ENCODE data around the gene COL20A1.

Gene COL20A1

DNA sequence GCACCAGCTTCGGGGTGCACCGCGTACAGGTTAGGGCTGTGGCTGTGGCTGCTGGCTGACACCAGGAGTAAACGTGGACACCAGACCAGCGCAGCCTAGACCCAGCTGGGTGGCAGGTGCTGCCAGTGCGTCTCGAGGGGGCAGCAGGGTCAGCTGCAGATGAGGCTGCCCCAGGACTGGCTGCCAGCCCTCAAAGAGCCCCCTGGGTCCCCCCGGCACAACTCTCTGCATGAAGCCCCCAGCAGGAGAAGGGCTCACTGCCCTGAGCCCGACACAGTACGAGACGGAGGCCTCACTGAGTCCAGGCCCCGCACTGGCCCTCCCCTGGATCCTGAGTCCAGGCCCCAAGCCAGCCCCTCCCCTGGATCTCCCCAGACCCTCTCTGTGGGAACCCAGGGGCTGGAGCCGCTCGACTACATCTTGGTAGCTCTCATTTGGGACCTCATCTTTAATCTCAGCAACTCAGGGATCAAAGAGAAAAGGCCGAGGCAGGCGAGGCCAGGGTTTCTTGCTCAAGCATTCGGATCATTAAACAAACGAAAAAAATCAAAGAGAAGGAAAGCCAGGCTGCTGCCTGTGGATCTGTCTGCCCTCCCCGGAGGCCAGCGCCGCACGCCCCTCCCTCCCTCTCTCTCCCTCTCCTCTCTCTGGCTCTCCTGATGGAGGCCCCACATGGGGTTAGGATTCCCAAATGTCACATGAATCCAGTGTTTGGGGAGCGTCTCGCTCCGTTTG, 31.8 kb upstream of the COL20A1 start:
- no peak for DNase-seq (ENCODE audit: low read depth in 2 of 2)

DNA sequence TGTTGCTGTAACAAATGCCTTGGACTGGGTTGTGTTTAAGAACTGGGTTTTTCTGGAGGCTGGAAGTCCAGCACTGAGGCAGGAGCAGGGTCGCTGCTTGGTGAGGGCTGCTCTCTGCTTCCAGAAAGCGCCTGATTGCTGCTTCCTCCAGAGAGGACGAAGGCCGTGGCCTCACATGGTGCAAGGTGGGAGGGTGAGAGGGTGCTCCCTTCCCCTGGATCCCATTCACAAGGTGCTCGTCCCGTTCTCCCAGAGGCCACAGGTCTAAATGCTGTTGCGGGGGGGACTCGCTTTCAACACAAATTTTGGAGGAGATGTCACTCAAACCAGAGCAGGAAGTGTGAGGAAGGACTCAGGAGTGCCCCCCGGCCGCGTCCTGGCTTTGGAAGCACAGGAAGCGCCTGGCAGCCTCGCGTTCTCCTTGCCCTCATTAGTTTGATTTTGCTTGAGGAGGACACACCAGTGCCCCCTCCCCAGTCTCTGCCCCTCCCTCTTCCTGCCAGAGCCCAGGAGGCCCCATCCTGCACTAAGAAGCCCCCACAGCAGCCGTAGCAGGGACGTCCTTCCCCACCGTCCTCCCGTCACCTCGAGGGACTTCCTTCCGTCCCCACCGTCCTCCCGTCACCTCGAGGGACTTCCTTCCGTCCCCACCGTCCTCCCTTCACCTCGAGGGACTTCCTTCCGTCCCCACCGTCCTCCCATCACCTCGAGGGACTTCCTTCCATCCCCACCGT, 31.0 kb upstream of the COL20A1 start:
- DNase-seq (ENCODE audit: low read depth in 2 of 2) = no peak

DNA sequence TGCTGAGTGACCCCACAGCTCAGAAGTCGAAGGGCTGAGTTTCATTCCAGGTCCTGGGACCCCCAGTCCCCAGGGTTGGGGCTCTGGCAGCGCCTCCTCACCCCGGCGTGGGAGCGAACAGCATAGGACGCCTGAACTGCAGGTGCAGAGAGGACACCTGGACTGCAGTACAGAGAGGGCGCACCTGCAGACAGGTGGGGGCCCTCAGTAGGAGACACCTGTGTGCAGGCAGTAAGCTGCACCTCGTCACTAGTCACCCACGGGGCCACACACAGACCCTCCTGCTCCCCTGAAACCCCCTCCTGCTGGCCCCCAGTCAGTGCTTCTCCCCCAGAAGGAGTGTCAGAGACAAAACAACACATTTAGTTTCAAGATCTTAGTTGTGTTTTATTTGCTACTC, 30.1 kb upstream of the COL20A1 start:
- DNase-seq (ENCODE audit: low read depth in 2 of 2) = no peak

DNA sequence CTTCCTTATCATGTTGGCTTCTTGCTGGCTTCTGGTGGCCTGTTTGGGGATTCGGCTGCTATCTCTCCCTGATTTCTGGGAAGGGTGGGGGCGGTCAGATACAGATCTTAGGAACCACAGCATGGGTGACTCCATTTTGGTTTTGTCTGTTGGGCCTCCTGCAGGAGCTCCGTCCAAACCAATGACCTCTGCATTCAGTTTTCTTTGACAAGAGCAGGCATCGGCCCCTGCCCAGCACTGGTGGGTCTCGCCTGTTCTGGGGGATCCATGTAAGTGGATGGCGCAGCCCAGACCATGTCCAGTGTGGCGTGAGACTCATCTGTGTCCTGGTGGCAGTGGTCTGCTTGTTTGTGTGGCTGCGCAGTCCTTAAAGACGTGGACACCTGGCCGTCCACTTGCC, 29.0 kb upstream of the COL20A1 start:
- no peak for DNase-seq (ENCODE audit: low read depth in 2 of 2)

DNA sequence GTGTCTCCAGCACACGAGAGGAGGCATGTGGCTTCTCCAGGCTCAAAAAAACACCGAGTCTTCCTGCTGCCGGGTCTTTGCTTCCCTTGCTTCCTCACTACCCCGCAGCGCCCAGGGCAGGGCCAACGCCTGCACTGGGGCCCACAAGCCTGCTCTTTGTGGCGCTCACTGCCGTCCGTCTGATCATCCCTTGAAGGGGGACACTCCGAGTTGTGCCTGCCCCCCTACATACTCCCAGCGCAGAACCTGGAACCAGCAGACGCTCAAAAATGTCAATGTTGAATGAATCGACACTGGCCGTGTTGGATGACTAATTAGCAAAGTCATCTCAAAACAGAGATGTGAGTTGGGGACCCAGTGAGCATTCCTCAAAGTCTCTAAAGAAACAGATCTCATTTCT, 28.5 kb upstream of the COL20A1 start:
- DNase-seq (ENCODE audit: low read depth in 2 of 2) = no peak

DNA sequence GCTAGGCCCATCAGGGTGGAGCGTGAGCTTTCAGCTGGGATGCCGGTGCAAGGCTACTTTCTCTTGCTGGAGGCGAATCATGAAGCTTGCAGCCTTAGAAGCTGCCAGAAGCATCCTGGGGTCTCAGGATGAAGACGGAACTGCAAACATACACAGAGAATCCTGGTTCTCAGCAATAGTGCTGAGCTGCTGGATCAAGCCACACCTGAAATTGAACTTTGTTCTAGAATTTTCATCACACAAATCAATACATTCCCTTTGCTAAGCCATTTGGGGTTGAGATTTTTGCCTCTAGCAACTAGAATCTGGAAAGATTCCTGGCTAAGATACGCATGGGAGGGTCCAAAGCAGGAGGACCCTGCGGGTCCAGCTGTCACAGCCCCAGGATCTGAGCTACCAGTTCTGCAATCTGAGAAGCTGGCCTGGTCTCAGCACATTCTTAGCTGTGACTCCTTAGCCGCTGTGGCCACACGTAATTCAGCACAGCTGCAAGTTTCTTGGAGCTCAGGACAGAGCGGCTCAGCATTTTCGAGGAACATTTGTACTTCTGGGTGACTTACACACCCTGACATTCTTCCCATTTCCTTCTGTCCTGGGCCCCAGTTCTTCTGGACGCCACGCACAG, 27.0 kb upstream of the COL20A1 start:
- no peak for DNase-seq (ENCODE audit: low read depth in 2 of 2)

DNA sequence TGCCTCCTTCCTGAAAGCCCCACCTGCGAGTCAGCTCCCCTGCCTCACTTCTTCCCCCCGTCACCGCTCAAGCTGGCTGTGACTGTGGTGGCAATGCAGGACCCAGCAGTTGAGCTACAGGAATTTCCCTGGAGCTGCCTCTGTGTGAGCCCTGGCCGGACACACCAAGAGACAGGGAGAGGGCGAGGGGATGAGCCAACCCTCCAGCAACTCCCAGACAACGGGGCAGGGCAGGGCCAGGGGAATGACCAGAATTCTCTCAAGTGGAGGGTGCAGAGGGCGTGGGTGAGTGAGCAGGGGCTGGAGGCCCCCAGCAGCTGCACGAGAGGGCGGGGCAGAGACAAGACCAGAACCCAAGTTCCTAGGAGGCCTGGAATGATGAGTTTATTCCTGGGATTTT, 25.3 kb upstream of the COL20A1 start:
- no peak for DNase-seq (ENCODE audit: low read depth in 2 of 2)

DNA sequence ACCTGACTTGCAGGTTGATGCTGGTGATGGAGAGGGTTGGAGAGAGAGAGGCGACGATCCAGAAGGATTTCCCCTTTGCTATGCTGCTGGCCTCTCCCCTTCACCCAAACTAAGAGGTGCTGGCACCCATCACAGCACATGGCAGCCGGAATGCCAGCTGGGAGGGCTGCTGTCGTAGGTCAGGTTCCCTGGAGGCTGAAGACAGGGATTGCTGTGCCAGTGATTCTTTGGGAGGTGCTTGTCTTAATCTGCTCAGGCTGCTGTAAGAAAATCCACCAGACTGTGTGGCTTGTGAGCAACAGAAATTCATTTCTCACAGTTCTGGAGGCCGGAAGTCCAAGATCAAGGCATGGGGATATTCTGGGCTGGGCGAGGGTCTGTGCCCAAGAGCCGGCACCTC, 24.7 kb upstream of the COL20A1 start:
- no peak for DNase-seq (ENCODE audit: low read depth in 2 of 2)

DNA sequence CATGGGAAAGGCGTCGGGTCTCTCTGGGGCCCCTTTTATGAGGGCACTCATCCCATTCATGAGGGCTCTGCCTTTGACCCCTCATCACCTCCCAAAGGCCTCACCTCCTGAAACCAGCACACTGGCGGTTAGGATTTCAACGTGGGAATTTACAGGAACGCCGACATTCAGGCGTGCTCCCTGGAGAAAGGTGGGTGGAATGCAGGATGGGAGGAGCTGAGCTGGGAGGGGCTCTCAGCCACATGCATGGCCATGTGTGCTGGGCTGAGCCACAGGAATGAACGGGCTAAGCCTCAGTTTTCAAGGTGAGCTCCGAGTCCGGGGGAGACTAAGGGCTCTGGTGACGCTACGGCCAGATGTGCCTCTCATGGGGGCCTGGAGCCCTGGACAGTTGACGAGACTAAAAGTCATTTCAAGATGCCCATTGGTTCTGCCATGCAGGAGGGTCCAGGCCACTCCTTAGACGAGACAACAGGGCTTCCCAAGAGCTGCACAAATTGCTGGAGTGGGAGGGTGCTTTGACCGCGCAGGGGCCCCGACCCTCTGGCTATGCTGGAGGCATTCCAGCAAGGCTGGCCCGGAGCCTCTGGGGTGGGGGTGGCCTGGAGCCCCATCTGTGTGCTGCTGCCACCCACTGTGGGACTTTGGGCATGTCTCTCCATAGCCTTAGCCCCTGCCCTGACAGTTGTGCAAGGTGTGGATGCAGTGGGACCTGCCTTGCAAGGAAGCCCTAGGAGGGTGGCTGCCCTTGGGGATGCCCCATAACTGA, 24.1 kb upstream of the COL20A1 start:
- no peak for DNase-seq (ENCODE audit: low read depth in 2 of 2)

DNA sequence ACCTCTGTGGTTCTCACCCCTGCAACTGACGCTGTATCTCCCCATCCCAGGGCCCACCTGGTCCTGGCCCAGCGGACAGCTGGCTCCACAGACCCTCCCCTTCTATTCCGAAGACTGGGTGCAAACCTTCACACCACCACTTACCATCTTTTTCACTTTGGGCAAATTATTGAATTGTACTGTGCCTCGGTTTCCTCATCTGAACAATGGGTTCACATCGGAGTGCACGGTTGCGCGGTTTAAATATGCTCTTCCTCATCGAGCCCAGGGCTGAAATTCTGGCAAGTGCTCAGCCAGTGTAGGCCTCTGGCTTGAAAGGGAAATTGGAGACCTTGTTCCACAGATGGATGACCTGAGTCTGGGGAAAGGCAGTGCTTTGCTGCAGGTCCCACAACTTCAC, 23.3 kb upstream of the COL20A1 start:
- no peak for DNase-seq (ENCODE audit: low read depth in 2 of 2)

DNA sequence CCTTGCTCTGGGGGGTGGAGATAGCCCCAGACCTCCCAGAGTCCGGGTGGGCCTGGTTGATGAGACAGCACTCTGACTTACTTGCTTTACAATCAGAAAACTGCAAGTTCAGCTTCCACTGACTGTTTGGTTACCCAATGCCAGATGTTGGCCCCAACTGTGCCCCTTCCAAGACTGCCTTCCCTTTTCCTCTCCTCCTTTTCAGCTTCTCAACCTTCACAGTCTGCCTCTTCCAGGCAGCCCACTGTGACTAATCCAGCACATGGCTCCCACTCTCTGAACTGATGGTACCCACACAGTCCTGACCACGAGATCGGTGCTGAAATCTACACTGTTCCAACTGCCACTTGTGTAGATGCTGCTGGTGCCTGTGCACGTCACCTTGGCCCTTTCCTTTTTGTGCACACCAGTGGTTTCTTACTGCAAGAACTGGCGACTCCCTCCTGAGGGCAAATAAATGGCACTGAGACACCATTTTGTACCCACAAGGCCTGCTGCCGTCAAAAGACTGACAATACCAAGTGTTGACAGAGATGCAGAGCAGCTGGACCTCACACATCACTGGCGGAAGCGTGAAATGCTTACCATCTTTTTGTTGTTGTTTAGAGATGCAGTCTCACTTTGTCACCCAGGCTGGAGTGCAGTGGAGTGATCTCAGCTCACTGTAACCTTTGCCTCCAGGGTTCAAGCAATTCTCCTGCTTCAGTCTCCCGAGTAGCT, 22.2 kb upstream of the COL20A1 start:
- DNase-seq (ENCODE audit: low read depth in 2 of 2) = no peak

DNA sequence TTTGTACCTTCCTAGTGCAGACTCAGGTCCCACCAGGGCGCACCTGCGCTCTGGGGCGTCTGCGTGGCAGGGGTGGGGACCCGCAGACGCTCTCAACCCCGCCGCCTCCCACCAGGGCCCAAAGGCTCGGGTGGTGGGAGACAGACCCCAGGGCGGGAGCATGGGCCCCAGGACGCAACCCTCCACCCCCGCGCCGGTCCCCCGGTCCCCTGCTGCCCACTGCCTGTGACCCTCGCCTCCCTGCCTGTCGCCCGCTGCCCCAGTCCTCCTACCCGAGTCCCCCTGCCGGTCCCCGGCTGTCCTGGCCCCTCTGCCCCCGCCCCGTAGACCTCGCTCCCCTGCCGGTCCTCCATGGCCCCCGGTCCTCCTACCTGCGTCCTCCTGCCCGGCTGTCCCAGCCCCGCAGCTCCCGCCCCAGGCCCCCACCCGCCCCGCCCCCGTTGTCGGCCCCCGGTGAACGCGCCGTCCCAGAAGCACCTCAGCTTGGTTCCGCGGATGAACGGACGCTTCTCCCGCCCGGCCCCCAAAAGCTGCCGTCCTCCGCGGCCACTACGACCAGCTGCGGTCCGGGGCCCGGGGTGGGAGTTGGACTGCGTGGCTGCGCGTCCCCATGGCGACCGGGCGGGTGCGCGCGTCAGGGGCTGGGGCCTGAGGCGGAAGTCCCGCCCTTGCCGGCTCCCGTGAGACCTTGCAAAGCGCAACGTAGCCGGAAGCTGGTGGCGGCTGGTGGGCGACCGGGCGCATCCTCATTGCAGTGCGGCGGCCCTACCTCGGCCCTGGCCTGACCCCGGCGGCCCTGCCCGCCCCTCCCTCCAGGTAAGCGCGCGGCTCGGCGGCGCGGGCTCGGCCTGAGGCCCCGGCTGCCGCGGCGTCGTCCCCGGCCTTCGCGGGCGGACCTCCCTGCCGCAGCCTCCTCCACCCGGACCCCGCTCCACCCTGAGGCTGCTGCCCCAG, 20.6 kb upstream of the COL20A1 start, which contains the start of gene ARFGAP1:
ARFGAP1 (plus strand) TSS at position 709 of the 954 bp plus-strand sequence. CDS start 2,768 bp downstream, outside the sequence.
- peak; percentile 74 to 75 for DNase-seq (ENCODE audit: low read depth in 2 of 2)

DNA sequence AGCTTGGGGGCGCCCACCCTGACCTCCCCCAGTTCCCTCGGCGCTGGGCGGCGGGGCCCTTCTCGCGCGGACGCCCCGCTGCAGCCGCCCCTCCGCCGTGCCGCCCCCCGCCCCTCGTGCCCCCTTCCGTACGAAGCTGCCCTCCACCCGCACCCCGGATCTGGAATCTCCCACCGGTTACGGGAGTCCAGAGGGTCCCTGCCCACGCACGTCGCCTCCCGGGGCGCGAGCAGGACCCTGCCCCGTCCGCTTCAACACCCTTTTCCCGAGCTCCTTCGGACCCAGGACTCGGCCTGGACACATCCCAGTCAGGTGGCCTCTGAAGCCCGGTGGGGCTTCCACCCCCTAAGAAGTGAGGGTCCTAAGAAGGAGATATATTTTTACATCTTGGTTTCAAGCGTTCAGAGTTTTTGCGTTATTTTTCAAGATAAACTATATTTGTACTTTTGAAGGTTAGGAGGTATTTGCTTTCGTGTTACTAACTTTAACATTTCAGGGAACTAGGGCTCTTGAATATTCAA, 19.9 kb upstream of the COL20A1 start:
- DNase-seq (ENCODE audit: low read depth in 2 of 2) = no peak

DNA sequence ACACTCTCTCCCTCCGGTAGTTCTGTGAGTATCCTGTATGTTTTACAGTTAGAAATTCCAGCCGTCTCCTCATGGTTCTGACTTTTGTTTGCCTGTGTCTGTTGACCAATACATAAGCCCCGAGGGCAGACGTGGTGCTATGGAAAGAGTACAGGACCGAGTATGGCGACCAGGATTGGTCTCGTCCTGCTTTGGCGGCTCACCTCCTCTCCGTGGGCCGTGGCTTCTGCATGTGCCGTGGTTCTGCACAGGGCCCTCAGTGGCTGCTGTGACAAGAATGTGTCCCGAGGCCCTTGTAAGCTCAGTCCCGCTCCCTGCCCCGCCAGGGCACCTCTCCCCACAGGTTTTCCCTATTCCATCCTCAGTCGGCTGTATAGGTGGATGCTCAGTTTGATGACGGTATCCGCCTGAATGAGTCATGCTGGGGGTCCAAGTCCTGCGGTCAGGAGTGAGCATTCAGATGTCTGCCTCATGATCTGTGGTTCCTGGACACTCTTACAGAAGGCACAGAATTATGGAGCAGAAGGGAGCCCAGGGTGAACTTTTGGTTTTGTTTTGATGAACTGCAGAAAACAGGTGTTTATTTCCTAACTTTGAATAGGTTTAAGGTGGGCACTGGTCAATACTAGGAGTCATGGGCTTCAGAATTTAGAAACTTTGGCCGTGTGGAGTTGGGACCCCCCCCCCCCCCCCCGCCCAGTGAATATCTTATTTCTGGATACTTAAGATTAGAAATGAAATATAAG, 19.2 kb upstream of the COL20A1 start:
- DNase-seq (ENCODE audit: low read depth in 2 of 2) = no peak

DNA sequence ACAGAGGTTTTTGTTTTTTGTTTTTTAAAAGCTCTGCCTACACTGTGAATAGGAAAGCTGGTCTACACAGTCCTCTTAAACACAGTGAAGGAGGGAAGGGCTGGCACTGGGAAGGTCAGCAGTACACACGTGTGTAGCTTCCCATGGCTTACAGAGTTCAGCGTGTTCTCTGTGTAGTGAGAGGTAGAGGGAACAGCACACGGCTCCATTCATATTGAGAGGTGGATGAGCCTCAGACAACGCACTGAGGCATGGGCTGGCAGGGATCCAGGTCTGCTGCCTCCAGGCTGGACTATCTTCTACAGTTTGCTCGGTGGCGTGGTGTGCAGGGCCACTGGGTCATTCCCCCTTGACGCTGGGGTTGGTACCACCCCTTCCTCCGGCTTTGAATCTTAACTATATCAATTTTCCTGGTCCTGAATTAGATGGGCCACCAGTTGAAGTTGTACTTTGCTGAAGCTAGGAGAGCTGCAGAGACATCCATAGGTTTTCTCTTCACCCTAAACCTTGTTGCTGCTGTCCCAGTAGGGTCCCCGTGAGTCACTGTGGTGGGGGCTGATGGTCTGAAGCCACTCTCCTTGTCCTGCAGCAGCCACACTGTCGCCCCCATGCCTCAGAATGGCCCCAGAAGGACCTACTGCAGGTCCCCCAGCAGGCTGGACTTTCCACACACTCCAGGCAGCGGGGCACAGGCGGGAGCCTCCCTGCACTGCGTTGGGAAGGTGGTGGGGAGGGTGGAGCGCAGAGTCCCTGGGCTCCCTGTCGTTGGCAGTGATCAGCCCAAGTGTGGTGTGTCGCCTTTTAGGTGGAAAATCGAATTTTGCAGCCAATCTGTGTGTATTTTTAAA, 18.4 kb upstream of the COL20A1 start:
- DNase-seq (ENCODE audit: low read depth in 2 of 2) = no peak

DNA sequence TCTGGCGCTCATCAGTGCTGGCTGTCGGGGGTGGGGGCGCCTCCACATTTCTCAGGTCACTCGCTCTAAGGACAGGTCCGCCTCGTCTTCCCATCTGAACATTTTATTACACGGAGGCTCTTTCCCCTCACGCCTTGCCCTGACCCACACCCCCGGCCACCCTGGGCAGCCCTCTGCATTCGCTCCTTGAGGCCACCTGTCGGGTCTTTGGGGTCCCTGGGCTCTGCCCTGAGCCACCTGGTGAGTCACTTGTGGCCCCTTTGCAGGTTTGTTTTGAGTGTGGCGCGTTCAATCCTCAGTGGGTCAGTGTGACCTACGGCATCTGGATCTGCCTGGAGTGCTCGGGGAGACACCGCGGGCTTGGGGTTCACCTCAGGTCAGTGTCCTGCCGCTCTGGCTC, 17.2 kb upstream of the COL20A1 start:
- DNase-seq (ENCODE audit: low read depth in 2 of 2) = no peak

DNA sequence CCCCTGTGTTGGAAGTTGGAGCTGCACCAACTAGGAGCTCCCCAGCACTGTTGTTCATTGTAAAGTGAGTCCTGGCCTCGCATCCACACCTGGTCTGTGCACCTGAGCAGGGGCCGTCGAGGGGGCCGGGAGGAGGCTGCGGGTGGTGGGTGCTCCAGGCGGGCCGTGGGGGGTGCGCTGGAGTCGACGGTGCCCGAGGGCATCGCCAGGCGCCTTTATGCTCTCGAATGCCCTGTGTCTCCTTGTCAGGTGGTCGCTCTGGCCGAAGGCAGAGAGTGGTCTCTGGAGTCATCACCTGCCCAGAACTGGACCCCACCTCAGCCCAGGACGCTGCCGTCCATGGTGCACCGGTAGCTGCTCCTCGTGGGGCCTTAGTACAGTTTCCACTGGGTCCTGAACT, 16.0 kb upstream of the COL20A1 start:
- no peak for DNase-seq (ENCODE audit: low read depth in 2 of 2)

DNA sequence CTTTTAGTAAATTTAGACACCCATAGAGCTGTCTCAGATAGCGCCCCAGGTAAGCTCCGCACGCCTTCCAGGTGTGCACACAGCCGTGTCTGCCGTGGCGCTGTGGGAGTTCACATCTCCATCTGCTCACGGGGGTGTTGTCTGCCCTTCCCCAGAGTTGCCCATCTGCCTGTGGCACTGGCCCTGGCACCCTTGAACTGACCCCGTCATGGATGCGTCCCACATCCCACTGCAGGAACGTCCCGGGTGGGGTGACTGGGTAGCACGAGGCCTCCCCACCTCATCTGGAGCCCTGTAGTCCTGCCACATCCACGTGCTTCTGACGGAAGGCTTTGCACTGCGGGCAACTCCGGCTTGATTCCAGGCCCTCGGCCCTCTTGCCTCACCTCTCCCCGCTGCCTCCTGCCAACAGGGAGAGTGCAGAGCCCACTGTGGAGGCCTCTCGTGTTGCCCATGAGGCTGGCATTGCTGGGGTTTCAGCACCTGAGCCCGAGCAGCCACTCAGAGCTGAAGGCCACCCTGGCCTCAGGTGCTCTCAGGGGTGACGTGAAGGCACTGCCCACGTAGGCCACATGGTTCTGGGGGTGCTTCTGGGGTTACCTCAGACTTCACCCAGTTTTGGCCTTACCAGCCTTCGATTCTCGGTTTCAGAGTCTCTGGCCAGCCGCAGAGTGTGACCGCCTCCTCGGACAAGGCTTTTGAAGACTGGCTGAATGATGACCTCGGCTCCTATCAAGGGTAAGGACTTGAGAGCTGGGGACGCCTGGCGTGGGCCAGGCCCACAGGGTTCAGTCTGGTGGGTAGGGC, 15.3 kb upstream of the COL20A1 start:
- DNase-seq (ENCODE audit: low read depth in 2 of 2) = no peak

All from stimulated activated CD8-positive, alpha-beta memory T cell treated with anti-CD3 and anti-CD28 coated beads, Interleukin-2, amount 100 ng/mL, for 1 hour (primary cell).